HG03575 (cell line): ENCODE data around the gene ABCA1.
"Not testable (repeated sequence)": the region's sequence is repeated elsewhere in the genome, so short reads cannot be mapped to it uniquely, and the experiment has no call there.

Experiments
- ATAC-seq: cut with Tn5 transposase; IDR thresholded peaks from one replicate; pipeline ENCODE4 v1.9.1; 2021; ENCODE audit not compliant: unreplicated experiment, insufficient number of reproducible peaks, low FRiP score; ENCODE audit errors: extremely low read depth

The ABCA1 gene

GRCh38 chr9:104907278-104907951 lies 20.5 kb downstream of the ABCA1 start:
- no peak for ATAC-seq

GRCh38 chr9:104906441-104907277 lies 21.3 kb downstream of the ABCA1 start:
- no peak for ATAC-seq

- ATAC-seq = no peak
Observed at GRCh38 chr9:104905931-104906330, 22.0 kb downstream of the ABCA1 start.

GRCh38 chr9:104905153-104905901 lies 22.6 kb downstream of the ABCA1 start:
- no peak for ATAC-seq

GRCh38 chr9:104903609-104904008 lies 24.3 kb downstream of the ABCA1 start:
- no peak for ATAC-seq

- no peak for ATAC-seq
Observed at GRCh38 chr9:104900871-104901270, 27.1 kb downstream of the ABCA1 start.

- no peak for ATAC-seq
Observed at GRCh38 chr9:104900324-104900723, 27.6 kb downstream of the ABCA1 start.

- ATAC-seq = no peak
Observed at GRCh38 chr9:104899759-104900247, 28.2 kb downstream of the ABCA1 start.

- not testable (repeated sequence) for ATAC-seq
Observed at GRCh38 chr9:104898376-104898775, 29.6 kb downstream of the ABCA1 start.

- ATAC-seq = no peak
Observed at GRCh38 chr9:104896131-104896530, 31.8 kb downstream of the ABCA1 start.

- no peak for ATAC-seq
Observed at GRCh38 chr9:104895572-104895971, 32.4 kb downstream of the ABCA1 start.

- no peak for ATAC-seq
Observed at GRCh38 chr9:104892701-104893100, 35.3 kb downstream of the ABCA1 start.

GRCh38 chr9:104890433-104890770 lies 37.6 kb downstream of the ABCA1 start:
- no peak for ATAC-seq

- ATAC-seq = no peak
Observed at GRCh38 chr9:104885818-104886709, 41.9 kb downstream of the ABCA1 start.

- no peak for ATAC-seq
Observed at GRCh38 chr9:104883169-104883568, 44.8 kb downstream of the ABCA1 start.

GRCh38 chr9:104882566-104882965 lies 45.4 kb downstream of the ABCA1 start:
- no peak for ATAC-seq

GRCh38 chr9:104882086-104882485 lies 45.9 kb downstream of the ABCA1 start:
- no peak for ATAC-seq

GRCh38 chr9:104879555-104880309 lies 48.2 kb downstream of the ABCA1 start:
- ATAC-seq = no peak
